Keratinocyte (primary cell): ENCODE measurements around the gene FBXW12. TPM values are rescaled to one million over a fixed set of nuclear protein-coding genes. Genes with fewer than 3 reads are reported as not detected.

Experiments used
- DNase-seq: peaks from one replicate; pipeline ENCODE4 v3.0.0-alpha.2; 2011; ENCODE audit warnings: low read depth, missing footprints, low spot score
- FAIRE-seq: peaks from 2 replicates; lab custom pipeline; 2011; peaks lifted over from hg19 to GRCh38; lab: Jason Lieb, UNC
- H2AFZ ChIP-seq: 2 replicates; pipeline ENCODE4 v1.6.0; 2012; ENCODE audit warnings: low read length, control low read depth, inconsistent platforms; ENCODE audit not compliant: control insufficient read depth
- H3K27ac ChIP-seq: 2 replicates; pipeline ENCODE4 v1.5.1; 2011; ENCODE audit warnings: low read length; ENCODE audit not compliant: control insufficient read depth, insufficient read depth
- H3K27me3 ChIP-seq: 3 replicates; pipeline ENCODE4 v1.6.0; 2011; ENCODE audit warnings: low read length; ENCODE audit not compliant: control insufficient read depth, insufficient read depth; ENCODE audit errors: extremely low read depth
- H3K36me3 ChIP-seq, 2 experiments: 2 replicates in 1 of 2; 3 replicates in 1 of 2; pipeline ENCODE4 v1.5.1; 2011; ENCODE audit warnings: low read length in 2 of 2, mild to moderate bottlenecking in 1 of 2; ENCODE audit not compliant: control insufficient read depth in 2 of 2, insufficient read depth in 2 of 2; ENCODE audit errors: extremely low read depth in 1 of 2
- H3K4me1 ChIP-seq: 3 replicates; pipeline ENCODE4 v1.5.1; 2011; ENCODE audit warnings: low read length; ENCODE audit not compliant: control insufficient read depth, insufficient read depth; ENCODE audit errors: extremely low read depth
- H3K4me2 ChIP-seq: 3 replicates; pipeline ENCODE4 v1.6.0; 2011; ENCODE audit warnings: low read depth, low read length; ENCODE audit not compliant: control insufficient read depth, insufficient read depth; ENCODE audit errors: extremely low read depth
- H3K4me3 ChIP-seq, 3 experiments: fragments of 200-600 bp in 1 of 3; sonication (generic) in 1 of 3; 2 replicates in 2 of 3; 3 replicates in 1 of 3; pipeline ENCODE4 v1.5.1; 2011 to 2016; ENCODE audit warnings: low read length in 3 of 3, mild to moderate bottlenecking in 3 of 3, control low read depth in 2 of 3, inconsistent platforms in 1 of 3, low read depth in 1 of 3, mixed read lengths in 1 of 3, mixed run types in 1 of 3, moderate library complexity in 1 of 3; ENCODE audit not compliant: control insufficient read depth in 2 of 3, insufficient read depth in 2 of 3; ENCODE audit errors: extremely low read depth in 1 of 3
- H3K79me2 ChIP-seq: 2 replicates; pipeline ENCODE4 v1.6.0; 2012; ENCODE audit warnings: low read length; ENCODE audit not compliant: control insufficient read depth, insufficient read depth
- H3K9ac ChIP-seq: 3 replicates; pipeline ENCODE4 v1.6.0; 2011; ENCODE audit warnings: low read length; ENCODE audit not compliant: control insufficient read depth, insufficient read depth; ENCODE audit errors: extremely low read depth
- H3K9me1 ChIP-seq: 3 replicates; pipeline ENCODE4 v1.6.0; 2011; ENCODE audit warnings: low read length; ENCODE audit not compliant: control insufficient read depth, insufficient read depth; ENCODE audit errors: extremely low read depth
- H3K9me3 ChIP-seq: 2 replicates; pipeline ENCODE4 v1.5.1; 2012; ENCODE audit warnings: low read depth, low read length; ENCODE audit not compliant: control insufficient read depth
- H4K20me1 ChIP-seq: 3 replicates; pipeline ENCODE4 v1.6.0; 2011; ENCODE audit warnings: low read length; ENCODE audit not compliant: control insufficient read depth, insufficient read depth; ENCODE audit errors: extremely low read depth
- EZH2 ChIP-seq: IDR thresholded peaks from one replicate; pipeline ENCODE4 v1.6.1; 2012; ENCODE audit warnings: inconsistent platforms, mild to moderate bottlenecking, low read length, moderate library complexity
- dilution Hi-C: fragments of 300-500 bp; cut with MboI; formaldehyde crosslinking; loops from one replicate; pipeline ENCODE4 v1.7.0; 2020; ENCODE audit warnings: low sequenced_read_pairs; ENCODE audit not compliant: extremely low pct_ligation_motif_present
- polyA plus RNA-seq, 5 experiments: library from polyadenylated mRNA; depleted of rRNA in 3 of 5; stranded (reverse) in 3 of 5; stranded (forward) in 1 of 5; unstranded in 1 of 5; fragments of >200 nt; gene quantifications; 1 replicate in 1 of 5; 2 replicates in 3 of 5; 3 replicates in 1 of 5; pipeline versions ENCODE4 v1.2.1 to v1.2.3, GENCODE V29; 2011 to 2012; ENCODE audit warnings: missing spikeins in 2 of 5, low read depth in 1 of 5, low replicate concordance in 1 of 5
- TF ChIP-seq, protein P1 (sequence below), 3 experiments: IDR thresholded peaks in 1 of 3; conservative IDR thresholded peaks in 1 of 3; optimal IDR thresholded peaks in 1 of 3; 2 replicates in 2 of 3; 3 replicates in 1 of 3; pipeline versions ENCODE3 to v1.5.1; 2011; ENCODE audit warnings: low read length in 3 of 3, mild to moderate bottlenecking in 3 of 3, moderate library complexity in 2 of 3, control low read depth in 1 of 3, inconsistent platforms in 1 of 3; ENCODE audit not compliant: insufficient read depth in 2 of 3; ENCODE audit errors: extremely low read depth in 1 of 3

FBXW12 gene
- polyA plus RNA-seq, 1 donor (not counting 4 experiments of a cell fraction or from before 2014, with no cell fraction given) = not detected

DNA sequence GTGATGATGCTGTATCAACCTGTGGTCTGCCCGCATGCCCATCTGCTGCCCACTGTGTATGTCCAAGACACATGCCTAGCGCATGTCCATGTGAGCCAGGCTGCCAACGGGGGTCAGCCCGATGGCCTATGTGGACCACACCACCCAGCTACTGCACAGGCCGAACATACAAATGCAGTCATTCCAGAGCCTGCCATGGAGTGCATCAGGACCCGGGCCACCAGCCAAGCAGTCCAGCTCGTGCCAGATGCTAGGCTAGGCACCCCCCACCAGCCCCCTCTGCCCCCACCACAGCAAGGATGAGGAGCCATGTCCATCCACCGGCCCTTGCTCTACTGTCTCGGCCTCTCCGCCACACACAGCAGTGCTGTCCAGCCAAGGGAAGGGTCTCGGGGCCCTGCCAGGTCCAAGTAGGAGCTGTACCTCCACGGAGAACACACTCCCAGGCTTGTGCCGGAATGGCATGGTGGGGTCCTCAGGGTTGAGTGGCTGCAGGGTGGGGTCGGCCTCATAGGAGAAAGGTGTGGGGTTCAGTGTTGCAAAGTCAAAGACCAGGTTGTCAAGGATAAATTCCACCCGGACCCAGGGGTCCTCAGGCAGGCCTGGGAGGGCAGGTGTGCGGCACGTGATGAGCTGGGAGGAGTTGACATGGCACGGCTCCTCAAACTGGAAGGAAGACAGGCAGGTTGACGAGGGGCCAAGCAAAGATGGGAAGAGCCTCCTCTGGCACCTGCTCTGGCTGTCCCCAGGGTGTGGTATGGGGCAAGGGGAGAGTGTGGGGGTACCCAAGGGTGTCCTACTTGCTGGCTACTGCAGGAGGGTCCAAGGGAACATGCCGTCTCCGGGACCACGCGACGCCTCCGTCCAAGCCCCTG, 42.6 kb downstream of the FBXW12 start:
- H3K36me3 ChIP-seq = peaks cover 62 to 81% of the 10 kb centered on the region in 2 experiments
- no peak for DNase-seq
- TF ChIP-seq EZH2 = no peak
- TF ChIP-seq, protein P1, sequence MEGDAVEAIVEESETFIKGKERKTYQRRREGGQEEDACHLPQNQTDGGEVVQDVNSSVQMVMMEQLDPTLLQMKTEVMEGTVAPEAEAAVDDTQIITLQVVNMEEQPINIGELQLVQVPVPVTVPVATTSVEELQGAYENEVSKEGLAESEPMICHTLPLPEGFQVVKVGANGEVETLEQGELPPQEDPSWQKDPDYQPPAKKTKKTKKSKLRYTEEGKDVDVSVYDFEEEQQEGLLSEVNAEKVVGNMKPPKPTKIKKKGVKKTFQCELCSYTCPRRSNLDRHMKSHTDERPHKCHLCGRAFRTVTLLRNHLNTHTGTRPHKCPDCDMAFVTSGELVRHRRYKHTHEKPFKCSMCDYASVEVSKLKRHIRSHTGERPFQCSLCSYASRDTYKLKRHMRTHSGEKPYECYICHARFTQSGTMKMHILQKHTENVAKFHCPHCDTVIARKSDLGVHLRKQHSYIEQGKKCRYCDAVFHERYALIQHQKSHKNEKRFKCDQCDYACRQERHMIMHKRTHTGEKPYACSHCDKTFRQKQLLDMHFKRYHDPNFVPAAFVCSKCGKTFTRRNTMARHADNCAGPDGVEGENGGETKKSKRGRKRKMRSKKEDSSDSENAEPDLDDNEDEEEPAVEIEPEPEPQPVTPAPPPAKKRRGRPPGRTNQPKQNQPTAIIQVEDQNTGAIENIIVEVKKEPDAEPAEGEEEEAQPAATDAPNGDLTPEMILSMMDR (optimal IDR thresholded peaks at IDR 0.05 in 1 of 3, IDR thresholded peaks at IDR 0.05 in 1 of 3, conservative IDR thresholded peaks at IDR 0.05 in 1 of 3; ENCODE audit: extremely low read depth in 1 of 3, insufficient read depth in 2 of 3, low read length in 3 of 3) = no peak

DNA sequence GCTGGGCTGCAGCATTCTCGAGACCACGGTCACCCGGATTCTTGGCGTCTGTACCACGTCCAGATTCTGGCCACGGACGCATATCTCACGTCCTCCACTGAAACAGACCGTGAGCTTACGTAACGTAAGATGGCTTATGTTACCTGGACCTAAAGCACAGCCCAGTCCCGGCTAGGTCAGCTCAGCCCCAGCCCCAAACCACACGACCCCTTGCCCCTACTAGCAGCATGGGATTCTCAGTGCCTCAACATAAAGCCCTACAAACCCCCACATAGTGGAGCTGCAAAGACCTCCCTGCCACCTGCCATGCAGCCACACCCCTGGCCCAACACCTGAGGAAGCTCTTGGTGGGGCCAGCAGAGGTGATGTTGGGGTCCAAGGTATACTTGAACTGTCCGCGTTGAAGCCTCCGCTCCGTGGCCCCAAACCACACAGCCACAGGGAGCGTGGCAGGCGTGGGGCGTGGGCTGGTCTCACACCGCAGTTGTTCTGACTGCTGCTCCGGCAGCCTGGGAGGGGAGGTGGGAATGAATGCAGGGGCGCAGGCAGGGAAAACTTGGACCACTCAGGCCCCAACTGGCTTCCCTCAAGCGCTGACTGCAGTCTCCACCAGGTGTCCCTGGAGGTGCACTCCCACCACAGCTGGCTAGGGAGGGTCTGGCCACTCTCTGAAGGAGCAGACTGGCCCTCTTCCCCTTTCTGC, 43.4 kb downstream of the FBXW12 start:
- peaks cover 3% of the 10 kb centered on the region for H3K9me1 ChIP-seq
- H3K9me3 ChIP-seq = no peaks in the 10 kb centered on the region
- peaks cover 12% of the 10 kb centered on the region for H3K4me1 ChIP-seq
- no peak overlapping the region for H3K9ac ChIP-seq
- H4K20me1 ChIP-seq = peaks cover 10% of the 10 kb centered on the region
- dilution Hi-C loops = no loop called here
- no peak for FAIRE-seq
- no peaks in the 10 kb centered on the region for H3K27me3 ChIP-seq
- no peak overlapping the region for H3K27ac ChIP-seq
- TF ChIP-seq EZH2 = no peak
- TF ChIP-seq, protein P1 (optimal IDR thresholded peaks at IDR 0.05 in 1 of 3, IDR thresholded peaks at IDR 0.05 in 1 of 3, conservative IDR thresholded peaks at IDR 0.05 in 1 of 3; ENCODE audit: extremely low read depth in 1 of 3, insufficient read depth in 2 of 3, low read length in 3 of 3) = peak in 1 of 3 experiments; percentile 7
- no peak for DNase-seq
- no peak overlapping the region for H2AFZ ChIP-seq
- H3K4me3 ChIP-seq = no peak overlapping the region
- H3K79me2 ChIP-seq = peaks cover 2% of the 10 kb centered on the region
- H3K4me2 ChIP-seq = no peak overlapping the region
- peaks cover 65 to 73% of the 10 kb centered on the region in 2 experiments for H3K36me3 ChIP-seq

More for the DNA sequence above, 42.6 kb downstream of the FBXW12 start:
- Histone ChIP-seq H3K4me1 (peaks cover 12% of the 10 kb centered on the region), H3K9ac (no peak overlapping the region), H3K4me3 (no peak overlapping the region), H2AFZ (no peak overlapping the region), H3K9me3 (no peaks in the 10 kb centered on the region), H4K20me1 (peaks cover 10% of the 10 kb centered on the region), H3K27me3 (no peaks in the 10 kb centered on the region), H3K27ac (no peak overlapping the region), H3K9me1 (peaks cover 3% of the 10 kb centered on the region), H3K79me2 (peaks cover 2% of the 10 kb centered on the region), H3K4me2 (no peak overlapping the region)
- dilution Hi-C loops = no loop called here
- no peak for FAIRE-seq
